Fibroblast of peridontal ligament (primary cell): ENCODE data around the gene SELENOS.

Experiments used
- DNase-seq: peaks from one replicate; pipeline ENCODE4 v3.0.0-alpha.2; 2010; ENCODE audit errors: extremely low read depth

The SELENOS gene, protein sequence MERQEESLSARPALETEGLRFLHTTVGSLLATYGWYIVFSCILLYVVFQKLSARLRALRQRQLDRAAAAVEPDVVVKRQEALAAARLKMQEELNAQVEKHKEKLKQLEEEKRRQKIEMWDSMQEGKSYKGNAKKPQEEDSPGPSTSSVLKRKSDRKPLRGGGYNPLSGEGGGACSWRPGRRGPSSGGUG

DNA sequence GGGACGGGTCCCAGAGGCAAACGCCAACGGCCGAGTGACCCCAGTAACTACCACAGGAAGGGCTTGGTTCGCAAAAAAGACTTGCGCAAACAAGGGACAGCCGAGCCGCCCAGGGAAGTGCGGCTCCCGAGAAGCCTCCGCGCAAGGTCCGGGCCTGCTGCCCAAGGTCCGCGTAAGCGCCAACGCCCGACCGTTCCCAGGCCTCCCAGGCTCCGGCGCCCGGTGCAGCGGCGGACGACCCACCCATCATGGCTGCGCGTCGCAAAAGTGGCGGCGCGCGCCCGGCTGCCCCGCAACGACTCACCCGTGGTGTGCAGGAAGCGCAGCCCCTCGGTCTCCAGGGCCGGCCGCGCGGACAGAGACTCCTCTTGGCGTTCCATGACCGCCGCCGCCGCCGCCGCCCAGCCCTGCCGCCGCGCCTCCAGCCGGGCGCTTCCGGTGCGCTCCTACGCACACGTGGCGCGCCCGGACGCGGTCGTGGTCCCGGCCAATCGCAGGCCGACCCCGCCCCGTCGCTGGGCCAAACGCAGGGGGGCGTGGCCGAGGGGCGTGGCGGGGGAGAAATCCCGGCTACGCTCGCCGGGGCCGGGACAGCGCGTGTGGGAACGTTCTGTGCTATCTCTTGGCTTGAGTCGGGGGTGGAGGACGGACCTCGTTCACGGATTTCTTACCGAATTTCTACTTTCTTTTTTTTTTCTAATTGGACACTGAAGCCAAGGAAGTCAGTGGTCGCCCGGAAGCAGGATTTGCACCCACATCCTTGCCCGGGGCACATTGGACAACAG is at the start of gene SELENOS:
Gene SELENOS, minus strand, starts transcription at position 448 of the 785 bp plus-strand sequence. Its CDS starts 68 bp downstream, at position 380.
- peak; percentile 76 for DNase-seq

DNA sequence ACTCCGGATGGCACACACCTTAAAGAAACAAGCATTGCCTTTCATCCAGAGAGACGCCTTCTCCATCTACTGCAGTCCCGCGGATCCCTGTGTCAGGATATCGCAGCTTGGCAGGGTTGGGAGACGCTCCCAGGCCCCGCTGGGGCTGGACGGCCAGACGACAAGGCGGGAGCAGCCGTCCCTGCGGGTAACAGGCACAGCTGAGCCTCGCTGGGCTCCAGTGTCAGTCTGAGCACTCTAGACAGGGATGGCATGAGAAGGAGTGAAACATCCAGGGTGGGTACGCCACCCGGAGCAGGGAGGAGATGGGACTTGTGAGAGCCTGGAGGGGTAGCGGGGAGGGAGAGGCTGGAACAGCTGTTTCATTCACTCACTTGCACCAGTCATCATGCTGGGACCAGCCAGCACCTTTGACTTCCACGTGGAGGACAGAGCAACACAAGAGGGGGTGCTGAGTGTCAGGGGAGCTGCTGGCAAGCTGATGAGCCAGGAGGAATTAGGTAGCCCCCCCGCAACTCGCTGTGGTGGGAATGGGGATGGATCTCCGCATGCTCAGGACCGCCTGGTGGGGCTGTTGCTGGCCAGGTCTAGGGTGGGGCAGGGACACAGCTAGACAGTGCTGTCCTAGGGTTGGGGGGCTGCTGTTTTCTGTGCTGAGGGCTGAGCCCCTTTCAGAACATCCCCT is 49.3 kb upstream of the SELENOS start:
- no peak for DNase-seq

DNA sequence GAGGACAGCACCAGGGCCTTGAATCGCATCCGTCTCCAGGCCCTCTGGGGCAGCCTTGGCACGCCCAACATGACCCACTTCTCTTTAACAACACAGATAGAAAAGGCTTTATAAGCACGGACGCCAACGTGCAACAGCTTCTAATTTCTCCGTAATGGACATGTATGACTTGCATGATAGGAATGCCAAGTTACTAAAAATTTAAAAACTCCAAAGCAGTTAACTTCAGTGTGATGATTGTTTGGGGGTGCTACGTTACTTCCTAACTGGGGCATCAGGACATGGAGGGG is 48.7 kb upstream of the SELENOS start:
- no peak for DNase-seq

DNA sequence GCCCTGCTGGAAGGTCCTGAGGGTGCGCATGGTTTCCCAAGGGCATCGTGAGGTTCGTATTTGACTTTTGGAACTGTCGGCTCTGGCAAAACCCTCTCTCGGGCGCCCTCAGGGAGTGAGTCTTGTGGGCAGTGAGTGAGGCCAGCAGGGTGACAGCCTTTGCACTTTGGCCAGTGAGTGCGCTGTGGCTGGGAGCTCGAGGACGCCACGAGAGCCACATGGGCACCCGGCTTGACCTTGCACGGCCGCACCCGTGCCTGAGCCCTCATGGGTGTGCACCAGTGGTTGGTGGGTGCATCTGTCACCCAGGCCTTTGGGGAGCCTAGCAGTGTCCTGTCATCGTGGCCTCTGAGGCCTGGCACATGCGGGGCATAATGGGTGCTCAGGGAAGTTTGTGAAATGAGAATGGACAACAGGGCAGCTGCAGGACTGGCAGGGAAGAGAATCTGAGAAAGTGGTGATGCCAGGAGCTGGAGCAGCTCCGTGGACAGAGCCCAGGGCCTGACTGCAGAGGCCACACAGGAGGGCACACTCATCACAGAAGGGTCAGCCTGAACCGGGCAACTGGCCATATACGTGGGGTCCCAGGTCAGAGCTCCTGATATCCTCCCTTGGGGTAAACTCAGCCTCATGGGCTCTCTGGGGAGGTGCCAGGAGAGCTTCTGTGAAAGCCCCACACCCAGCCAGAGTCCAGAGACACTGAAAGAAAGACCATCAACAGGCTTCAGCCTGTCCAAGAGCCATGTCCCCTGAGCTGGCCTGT is 48.2 kb upstream of the SELENOS start:
- no peak for DNase-seq

DNA sequence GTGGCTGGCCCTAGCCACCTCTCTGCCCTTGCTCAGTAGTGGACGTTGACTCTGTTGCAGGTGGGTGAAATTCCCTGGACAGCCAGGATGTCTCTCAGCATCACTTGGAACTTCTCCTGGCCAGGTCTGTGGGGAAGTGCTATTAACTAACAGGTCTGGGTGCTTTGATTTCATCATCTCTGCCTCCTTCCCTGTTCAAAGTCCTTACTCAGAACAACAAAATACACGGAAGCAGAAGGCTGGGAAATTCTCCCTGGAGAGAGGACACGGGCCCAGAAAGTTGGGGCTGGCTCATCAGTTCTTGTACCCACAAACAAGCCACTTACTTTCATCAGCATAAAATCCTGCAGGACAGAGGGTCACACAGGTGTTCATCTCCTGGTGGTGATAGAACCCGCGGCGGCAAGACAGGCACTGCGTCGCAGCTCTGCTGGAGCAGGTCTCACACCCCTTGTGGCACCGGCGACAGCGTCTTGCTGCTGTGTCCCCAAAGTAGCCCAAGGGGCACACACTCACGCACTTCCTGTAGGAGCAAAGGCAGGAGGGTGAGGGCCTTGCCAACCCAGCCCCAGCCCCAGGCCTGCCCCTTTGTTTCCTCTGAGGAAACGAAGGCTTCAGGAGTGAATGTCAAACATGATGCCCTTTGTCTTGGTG is 47.4 kb upstream of the SELENOS start:
- DNase-seq = no peak

DNA sequence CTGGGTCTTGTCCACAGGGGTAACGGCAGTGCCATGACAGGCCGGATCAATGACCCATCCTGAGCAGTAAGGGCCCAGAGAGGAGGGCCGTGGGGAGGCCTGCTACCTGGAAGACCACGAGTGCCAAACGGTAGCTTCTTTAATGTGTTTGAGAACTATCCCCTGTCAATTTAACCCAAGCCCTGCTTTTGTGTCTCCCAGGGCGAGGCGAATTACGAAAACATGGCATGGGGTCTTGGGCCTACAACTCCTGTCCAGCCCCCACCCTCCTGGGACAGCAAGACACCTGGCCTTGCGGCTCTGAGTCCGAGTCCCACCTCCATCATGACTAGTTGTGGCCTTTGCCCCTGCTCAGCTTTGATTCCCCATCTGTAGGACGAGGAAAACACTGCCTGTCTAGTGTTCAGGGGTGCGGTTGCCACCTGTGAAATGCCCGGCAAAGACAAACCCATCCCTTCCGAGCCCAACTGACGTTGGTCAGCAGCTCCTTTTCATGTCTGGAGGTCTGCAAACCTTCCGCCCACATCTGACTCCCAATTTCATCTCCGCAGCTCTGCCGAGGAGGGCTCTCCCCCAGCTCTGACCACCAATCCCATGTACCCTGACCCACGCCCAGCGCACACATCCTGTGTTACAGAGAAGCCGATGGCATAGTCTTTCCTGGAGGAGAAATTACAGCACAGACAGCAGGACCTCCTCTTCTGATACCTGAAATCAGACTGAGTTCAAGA is 46.7 kb upstream of the SELENOS start:
- no peak for DNase-seq

DNA sequence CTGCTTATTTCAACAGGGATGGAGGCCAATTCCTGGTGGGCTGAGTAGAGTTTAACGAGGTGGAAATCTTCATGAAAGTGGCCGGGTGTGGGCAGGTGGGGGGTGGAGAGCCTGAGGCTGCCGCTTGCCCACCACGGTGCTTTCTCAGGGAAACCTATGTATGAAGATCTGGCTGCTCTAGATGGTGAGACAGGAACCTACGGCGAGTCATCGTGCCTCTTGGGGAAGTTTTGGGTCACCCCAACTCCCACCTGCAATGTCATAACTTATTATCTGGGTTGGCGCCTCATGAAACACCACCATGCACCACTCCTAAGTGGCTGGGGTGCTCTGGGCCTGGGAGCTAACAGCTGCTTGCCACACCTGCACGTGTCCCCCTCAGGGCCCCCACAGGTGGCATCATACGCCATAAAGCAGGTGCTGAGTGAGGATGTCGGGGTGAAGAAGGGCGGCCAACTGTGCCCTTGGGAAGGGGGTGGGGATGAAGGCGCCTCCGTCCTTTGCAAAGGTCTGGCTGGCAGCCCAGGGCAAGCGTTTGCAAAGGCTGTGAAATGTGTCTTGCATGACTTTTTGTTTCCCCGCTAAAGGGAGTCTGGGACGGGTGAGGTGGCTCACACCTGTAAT is 45.7 kb upstream of the SELENOS start:
- no peak for DNase-seq

DNA sequence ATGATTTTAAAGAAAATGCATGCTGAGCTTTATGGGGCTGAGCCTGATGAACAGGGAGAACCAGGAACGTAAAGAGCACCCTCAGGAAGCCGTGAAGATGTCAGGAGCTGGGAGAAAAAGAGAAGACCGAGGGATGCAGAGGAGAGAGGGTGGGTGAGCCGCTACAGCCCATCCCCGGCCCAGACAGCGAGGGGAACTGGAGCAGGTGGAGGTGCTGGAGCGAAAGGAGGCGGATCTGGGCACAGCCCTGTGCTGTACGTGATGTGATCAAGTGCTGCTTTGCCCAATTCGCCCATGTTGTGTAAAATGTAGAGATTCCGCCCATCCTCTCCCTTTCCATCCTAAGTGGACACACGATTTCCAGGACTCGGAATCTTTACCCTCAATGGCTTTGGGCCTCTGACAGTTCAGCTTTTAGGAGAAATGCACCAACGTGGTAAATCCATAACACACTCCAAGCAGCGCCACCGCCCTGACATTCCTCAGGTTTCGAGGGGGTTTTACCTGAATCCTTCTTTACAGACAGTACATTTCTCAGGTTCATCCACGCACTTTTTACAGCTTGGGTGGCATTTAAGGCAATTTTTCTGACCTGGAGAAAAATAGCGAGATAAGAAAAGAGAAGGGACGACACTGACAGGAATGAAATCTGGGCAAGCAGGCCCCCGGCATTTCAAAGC is 44.9 kb upstream of the SELENOS start:
- no peak for DNase-seq

DNA sequence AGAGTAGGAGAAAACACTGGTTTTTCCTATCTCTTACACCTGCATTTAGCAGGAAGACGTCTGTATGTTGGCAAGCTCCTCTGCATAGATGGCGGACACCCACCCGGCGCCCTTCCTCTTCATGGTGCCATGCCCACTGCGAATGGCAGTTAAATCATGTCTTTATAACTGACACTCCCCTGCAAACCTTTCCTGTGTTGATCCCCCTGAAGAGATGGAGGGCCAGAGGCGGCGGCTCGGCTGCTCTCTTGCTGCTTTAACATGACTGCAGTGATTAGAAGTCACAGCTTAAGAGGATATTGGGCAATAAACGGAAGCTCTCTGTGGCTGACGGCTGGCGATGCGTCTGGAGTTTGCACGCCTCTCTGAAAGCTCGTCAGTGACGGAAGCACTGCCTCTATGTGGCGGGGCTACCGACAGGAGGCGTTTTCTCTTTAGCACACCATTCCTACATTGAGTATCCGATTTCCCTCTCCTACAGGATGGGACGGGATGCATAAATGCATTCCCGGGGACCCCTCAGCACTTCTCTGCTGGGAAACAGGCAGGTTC is 43.3 kb upstream of the SELENOS start:
- no peak for DNase-seq

DNA sequence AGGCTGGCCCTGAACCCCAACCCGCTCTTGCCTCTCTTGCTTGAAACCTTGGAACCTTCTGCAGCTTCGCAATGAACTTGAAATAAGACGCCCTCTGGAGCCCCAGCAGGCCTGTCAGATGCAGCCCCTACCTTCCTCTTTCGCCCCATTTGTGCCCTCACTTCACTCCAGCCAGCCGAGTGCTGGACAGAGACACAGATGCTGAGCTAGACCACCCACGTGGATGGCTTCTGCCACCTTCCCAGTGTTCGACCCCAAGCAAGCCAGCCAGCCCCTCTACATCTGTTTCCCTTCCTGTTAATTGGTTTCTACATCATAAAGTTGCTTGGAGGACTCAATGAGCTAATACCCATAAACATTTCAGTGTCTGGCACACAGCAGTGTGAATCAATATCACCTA is 41.6 kb upstream of the SELENOS start:
- no peak for DNase-seq

DNA sequence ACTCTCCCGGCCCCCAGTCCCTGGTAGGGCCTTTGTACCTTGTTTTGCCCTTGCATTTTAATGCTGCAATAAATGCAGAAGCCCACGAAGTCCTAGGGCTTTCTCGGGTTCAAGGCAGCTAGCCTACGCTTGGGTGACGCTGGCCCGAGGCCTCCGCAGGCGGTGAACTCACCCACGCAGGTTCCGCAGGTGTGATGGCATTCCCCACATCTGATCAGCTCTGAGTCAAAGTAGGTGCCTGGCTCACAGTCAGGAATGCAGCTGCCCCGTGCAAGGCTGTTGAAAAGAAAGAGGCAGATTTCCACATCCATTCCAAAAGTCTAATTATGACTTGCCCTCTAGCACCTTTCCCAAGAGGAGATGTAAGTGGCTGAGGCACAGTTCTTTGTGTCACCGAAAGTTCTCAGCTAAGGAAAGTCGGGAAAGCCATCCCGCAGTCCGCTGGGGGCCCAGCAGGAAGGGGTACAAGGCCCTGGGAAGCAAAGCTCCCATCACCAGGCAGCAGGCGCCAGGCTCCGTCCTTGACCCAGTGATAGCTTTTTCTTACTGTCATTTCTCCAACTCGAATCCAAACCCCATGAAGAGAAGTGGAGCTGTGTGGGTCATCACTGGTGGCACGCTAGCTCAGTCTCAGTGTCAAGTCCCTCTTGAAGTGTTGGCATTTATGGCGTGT is 41.0 kb upstream of the SELENOS start:
- no peak for DNase-seq

DNA sequence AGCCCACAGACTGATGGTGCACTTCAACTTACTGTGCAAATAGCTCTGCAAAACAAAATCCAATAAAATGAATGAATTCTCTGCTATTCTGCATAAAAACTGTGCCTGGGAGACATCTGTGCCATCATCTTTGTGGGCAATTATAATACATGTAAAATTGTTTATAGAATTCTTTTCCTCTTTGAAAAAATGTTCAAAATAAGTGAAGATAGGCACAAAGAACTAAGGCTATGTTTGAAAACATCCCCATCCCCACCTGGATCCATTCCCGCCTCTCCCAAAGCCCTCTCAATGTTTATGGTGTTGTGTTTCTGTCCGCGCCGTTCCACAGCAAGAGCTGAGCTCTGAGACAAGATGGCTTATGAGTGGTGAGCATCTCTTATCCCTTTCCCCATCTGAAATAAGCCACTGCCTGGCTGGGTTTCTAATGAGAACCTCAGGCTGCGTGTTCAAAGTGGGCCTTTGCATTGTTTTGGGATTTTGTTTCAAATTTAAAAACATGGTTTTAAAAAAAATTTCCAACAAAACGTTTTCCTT is 40.1 kb upstream of the SELENOS start:
- no peak for DNase-seq

DNA sequence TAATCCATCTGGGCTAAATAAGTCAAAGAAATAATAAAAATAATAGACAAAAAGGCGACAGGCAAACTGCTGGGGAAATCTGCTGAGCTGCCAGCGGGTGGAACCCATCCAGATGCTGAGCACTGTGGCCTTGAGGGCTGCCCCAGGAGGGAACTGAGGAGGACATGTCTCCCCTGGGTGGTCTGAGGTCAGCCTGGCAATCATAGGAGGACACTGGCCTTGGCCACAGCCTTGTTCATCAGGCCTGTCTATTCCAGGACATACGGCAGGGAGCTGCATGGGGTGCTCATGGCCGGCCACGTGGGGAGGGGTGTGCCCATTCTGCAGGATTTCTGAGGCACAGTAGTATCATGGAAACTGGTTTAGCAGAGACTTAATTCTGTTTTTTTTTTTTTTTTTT is 39.2 kb upstream of the SELENOS start:
- DNase-seq = no peak

DNA sequence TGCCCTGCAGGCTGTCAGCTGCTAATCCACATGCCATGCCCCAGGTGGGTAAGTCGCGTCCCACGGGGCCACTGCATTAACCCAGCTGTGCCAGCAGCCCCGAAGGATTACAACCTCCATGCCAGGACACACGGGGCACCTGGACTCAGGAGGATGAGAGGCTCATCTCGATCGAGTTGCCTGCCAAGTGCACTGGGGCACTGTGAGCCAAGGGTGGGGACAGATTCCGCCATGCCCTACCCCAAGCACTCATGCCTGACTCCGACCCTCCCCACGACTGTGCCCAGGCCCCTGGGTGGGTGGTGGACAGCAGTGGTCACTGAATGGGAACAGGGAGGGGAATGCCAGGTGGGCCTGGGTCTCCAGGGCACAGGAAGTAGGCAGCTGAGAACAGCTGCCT is 38.5 kb upstream of the SELENOS start:
- DNase-seq = no peak

DNA sequence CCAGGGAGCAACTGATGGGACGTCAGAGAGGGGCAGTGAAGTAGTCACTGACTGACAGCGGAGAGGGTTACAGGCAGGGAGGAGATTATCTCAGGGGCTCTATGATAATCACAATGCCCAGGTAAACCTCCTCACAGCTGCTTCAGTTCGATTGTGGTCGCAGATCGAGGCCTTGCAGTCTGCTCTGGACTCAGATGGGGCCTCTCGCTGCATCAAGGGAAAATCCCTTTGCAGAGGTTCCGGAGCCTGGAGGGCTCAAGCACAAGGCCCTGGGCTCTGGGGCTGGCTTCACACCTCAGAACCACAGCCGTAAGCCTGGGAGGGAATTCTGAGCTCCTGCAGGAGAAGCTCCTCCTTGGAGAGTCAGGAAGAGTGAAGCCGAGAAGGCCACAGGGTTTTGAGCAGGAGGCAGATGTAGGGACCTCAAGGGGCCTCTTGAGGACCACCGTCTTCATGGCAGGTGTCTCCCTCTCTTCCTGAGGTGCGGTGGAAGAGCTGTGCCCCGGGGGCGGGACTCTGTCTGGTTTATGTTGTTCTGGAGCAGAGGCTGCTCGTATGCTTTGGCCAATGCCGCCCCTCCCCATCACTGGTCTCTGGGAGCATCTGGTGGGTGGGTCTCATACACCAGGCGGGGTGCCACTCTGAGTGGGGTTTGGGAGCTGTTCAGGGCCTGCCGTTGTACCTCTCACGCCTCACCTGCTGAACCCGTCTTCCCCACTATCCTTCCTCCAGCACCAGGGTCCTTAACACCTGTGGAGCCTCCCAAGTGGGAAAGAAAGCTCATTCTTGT is 37.2 kb upstream of the SELENOS start:
- no peak for DNase-seq

DNA sequence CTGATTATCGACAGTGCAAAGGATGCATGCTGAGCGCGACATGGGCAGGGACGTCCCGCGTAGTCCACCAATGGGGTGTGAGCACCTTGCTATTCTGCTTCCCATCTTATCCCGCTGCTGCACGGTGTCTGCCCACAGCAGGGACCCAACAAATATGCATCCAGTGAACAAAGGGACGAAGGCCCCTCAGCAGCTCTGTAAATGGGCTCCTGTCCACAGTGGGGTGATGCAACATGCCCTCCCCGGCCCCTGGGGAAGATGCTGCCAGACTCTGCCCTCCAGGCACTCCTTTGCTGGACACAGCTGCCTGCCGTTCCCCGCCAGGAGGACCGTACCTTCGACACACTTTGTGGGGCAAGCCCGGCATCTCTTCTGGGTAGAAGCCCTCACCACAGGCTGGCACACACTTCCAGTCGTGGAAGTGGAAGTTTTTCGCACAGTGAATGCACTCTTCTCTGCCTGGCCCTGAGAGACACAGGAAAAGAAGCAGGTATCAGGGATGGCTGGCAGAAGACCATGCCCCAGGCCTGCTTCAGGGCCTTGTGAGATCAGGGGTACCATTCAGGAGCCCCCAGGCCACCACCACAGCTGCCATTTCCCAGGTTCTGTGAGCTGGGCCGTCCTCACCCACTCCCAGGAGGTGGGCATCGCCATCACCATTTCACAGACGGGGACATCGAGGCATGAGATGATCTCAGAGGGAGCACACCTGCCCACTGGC is 35.9 kb upstream of the SELENOS start:
- DNase-seq = no peak

DNA sequence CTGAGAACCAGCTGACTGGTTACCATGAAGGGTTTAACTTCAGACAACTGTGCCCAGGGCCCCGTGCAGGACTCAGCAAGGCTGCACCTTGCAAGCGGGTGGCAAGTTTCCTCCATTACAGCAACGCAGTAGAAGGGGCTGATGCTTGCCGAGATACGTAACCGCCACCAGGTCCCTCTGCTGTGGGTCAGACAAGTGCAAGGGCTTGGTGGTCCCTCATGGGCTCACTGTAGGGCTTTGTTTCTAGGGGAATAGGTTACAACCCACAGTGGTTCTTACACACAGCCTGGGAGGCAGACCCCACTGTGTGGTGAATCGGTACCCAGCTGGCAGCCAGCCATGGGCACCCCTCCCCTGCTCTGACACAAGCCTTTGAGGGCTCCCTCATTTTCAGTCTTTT is 33.2 kb upstream of the SELENOS start:
- no peak for DNase-seq

DNA sequence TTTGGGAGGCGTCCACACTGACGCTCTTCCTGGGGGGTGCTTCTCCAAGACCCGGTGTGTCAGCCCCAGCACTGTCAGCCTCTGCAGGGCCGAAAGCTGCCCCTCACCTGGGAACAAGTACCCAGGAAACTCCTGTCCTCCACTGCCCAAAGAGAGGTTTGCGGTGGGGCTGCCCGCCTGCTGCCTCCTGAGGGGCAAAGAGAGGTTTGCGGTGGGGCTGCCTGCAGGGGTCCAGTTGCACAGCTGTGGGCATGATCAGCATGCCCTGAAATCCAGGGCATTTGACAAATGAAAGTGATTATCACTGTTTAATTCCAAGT is 32.8 kb upstream of the SELENOS start:
- no peak for DNase-seq
